Nephron progenitor cell (in vitro differentiated cells): ENCODE measurements around the gene PLEKHG7.

Experiments
- DNase-seq: peaks from one replicate; pipeline ENCODE4 v3.0.0; 2021
- H3K27ac Mint-ChIP-seq: 2 replicates; pipeline ENCODE4 v1.8.0; 2021; ENCODE audit warnings: mild to moderate bottlenecking, moderate library complexity, mixed read lengths
- H3K27me3 Mint-ChIP-seq: 2 replicates; pipeline ENCODE4 v1.8.0; 2021; ENCODE audit warnings: mild to moderate bottlenecking, low read depth, mixed read lengths; ENCODE audit not compliant: poor library complexity
- H3K36me3 Mint-ChIP-seq: 2 replicates; pipeline ENCODE4 v1.8.0; 2021; ENCODE audit warnings: low read depth, mixed read lengths
- H3K4me1 Mint-ChIP-seq: 2 replicates; pipeline ENCODE4 v1.8.0; 2021; ENCODE audit warnings: mixed read lengths
- H3K4me3 Mint-ChIP-seq: 2 replicates; pipeline ENCODE4 v1.8.0; 2021; ENCODE audit warnings: mild to moderate bottlenecking, moderate library complexity, mixed read lengths
- H3K9me3 Mint-ChIP-seq: 2 replicates; pipeline ENCODE4 v1.8.0; 2021; ENCODE audit warnings: mild to moderate bottlenecking, moderate library complexity, mixed read lengths
- TF ChIP-seq, protein P1 (sequence below): fragments of 200-600 bp; sonication (generic); IDR thresholded peaks from 2 replicates; pipeline ENCODE4 v1.5.0; 2021; ENCODE audit warnings: antibody characterized with exemption

PLEKHG7 gene

DNA sequence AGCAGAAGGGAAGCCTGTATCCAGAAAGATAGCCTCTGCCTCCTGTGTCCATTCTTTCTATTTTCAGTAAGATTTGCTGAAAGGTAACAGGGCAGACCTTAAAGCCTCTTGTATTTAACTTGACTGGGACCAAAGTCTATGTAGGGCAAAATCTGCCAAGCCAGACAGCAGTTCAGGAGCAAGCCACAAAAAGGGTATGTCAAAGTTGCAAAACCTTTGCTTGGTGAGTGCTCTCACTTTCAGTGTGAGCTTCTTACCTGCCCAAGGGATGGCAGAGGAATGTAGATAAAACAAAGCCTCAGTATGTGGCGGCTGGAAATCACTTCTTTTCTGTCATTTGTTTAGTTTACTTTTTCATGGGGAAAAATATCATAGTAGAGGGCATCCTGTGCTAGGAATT lies 63.1 kb downstream of the PLEKHG7 start:
- Mint-ChIP-seq H3K9me3 (no peaks in the 10 kb centered on the region), H3K4me3 (no peak overlapping the region), H3K27me3 (peaks cover 4% of the 10 kb centered on the region), H3K4me1 (peaks cover 20% of the 10 kb centered on the region), H3K27ac (no peak overlapping the region), H3K36me3 (no peaks in the 10 kb centered on the region)
- DNase-seq, result no peak
- TF ChIP-seq, protein P1, sequence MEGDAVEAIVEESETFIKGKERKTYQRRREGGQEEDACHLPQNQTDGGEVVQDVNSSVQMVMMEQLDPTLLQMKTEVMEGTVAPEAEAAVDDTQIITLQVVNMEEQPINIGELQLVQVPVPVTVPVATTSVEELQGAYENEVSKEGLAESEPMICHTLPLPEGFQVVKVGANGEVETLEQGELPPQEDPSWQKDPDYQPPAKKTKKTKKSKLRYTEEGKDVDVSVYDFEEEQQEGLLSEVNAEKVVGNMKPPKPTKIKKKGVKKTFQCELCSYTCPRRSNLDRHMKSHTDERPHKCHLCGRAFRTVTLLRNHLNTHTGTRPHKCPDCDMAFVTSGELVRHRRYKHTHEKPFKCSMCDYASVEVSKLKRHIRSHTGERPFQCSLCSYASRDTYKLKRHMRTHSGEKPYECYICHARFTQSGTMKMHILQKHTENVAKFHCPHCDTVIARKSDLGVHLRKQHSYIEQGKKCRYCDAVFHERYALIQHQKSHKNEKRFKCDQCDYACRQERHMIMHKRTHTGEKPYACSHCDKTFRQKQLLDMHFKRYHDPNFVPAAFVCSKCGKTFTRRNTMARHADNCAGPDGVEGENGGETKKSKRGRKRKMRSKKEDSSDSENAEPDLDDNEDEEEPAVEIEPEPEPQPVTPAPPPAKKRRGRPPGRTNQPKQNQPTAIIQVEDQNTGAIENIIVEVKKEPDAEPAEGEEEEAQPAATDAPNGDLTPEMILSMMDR, result no peak

DNA sequence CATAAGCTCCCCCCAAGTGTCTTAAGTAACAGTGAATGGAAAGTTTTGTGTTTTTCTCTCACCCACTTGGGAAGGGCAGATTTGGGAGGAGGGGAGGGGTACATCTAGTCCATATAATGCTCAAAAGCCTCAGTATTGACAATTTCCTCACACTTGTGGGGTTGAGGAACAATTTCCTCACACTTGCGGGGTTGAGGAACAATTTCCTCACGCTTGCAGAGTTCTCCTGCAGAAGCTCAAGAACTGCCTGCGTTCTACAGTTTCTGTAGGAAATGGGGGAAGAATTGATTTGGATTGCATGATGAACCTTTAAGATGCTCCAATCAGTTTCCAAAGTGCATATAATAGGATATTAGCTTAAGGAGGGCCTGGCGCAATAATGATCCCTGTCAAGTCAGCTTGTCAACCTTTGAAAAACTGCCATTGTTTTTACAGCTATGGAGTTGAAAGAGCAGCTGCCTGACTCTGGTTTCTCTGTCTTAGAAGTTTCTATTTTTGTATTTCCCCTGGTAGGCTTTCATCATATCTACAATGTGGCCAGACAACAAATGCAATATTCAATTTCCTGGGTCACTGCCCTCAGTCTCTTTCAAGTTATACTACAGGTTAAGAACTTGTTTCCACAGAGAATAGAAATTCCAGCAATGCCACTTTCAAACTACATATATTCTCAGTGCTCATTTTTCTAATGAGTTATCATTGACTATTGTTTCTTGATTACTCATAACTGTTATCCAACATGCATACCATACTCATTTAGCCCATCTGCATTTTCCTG lies 66.5 kb downstream of the PLEKHG7 start:
- Mint-ChIP-seq H3K9me3 (no peaks in the 10 kb centered on the region), H3K4me1 (peaks cover 14% of the 10 kb centered on the region), H3K27me3 (no peaks in the 10 kb centered on the region), H3K27ac (no peak overlapping the region), H3K36me3 (no peaks in the 10 kb centered on the region), H3K4me3 (no peak overlapping the region)
- DNase-seq, result no peak
- TF ChIP-seq, protein P1, result no peak

DNA sequence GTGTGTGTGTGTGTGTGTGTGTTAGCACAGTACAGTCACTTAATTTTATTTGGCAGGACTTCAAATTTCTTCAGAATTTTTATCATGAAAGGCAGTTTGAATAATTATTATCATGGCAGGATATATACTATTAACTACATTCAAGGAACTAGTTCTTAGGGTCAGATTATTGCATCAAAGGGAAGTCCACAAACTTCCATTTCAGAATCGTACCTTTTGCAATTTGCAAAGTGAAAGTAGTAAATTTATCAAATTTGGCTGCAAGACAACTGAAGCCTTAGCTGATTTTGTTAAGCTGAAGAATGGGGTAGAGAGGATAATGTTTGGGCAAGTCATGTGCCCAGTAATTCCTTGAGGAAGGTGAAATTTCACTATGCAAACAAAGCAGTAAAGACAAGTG lies 68.2 kb downstream of the PLEKHG7 start:
- no peak for DNase-seq
- TF ChIP-seq, protein P1, result no peak
- H3K27me3 Mint-ChIP-seq, result no peaks in the 10 kb centered on the region
- no peaks in the 10 kb centered on the region for H3K9me3 Mint-ChIP-seq
- peaks cover 10% of the 10 kb centered on the region for H3K4me1 Mint-ChIP-seq
- H3K4me3 Mint-ChIP-seq, result no peak overlapping the region
- H3K36me3 Mint-ChIP-seq, result no peaks in the 10 kb centered on the region
- H3K27ac Mint-ChIP-seq, result no peak overlapping the region

DNA sequence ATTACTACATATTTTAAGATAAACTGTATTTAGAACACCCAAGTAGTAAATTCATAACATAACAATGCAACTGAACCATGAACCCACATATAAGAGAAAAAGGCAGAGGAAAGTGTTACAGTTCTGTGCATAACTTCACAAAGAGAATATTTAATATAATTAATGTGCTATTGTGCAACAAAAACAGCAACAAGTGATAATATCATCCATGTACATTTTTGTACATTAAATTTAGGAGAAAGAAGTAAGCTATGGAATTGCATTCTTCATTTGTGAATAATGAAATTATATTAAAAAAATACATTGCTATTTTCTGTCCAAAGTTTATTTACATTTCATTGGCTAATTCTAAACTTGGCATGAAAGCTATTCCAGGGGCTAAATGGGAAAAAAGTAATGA lies 72.6 kb downstream of the PLEKHG7 start:
- Mint-ChIP-seq H3K9me3 (no peaks in the 10 kb centered on the region), H3K4me3 (no peak overlapping the region), H3K27me3 (no peaks in the 10 kb centered on the region), H3K4me1 (no peaks in the 10 kb centered on the region), H3K27ac (no peak overlapping the region), H3K36me3 (peaks cover 14% of the 10 kb centered on the region)
- DNase-seq, result no peak
- TF ChIP-seq, protein P1, result no peak

DNA sequence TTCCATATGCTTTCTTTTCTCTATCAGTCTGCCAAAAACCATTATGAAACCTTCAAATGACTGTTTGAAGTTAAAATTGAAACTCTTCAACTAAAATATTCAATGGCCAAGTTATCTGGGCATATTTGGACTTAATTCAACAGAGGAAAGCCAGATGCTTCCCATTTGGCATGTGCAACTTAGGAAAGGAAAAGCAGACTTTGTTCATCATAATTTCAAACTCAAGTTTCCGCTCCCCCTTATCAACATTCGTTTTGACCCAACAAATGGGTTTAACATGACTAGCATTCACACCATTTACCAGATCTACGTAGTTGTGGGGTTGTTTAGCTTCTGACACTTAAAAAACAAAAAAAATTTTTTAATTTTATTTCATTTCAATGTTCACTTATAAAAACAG lies 75.7 kb downstream of the PLEKHG7 start:
- no peaks in the 10 kb centered on the region for H3K9me3 Mint-ChIP-seq
- H3K4me1 Mint-ChIP-seq, result no peaks in the 10 kb centered on the region
- H3K36me3 Mint-ChIP-seq, result peaks cover 14% of the 10 kb centered on the region
- H3K27me3 Mint-ChIP-seq, result peaks cover 5% of the 10 kb centered on the region
- TF ChIP-seq, protein P1, result no peak
- H3K27ac Mint-ChIP-seq, result no peak overlapping the region
- H3K4me3 Mint-ChIP-seq, result no peak overlapping the region
- no peak for DNase-seq

DNA sequence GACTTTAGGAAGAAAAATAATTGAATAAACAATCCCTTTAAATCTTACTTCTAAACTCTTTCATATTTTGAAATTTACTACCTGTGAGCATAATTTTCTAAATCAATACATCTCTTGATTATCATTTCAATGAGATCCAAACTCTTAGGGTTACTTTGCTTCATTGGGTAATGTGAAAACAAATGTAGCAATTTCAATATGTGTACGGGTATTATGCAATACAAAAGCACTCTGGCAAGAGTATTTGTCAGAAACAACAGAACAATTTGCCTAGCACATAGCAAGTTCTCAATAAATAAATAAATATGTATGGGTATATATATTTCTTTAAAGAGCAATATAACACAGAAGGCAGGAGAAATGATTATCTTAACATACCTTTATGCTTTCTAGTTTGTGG lies 77.1 kb downstream of the PLEKHG7 start:
- no peak for DNase-seq
- H3K4me1 Mint-ChIP-seq, result peaks cover 2% of the 10 kb centered on the region
- no peaks in the 10 kb centered on the region for H3K9me3 Mint-ChIP-seq
- H3K27me3 Mint-ChIP-seq, result peaks cover 5% of the 10 kb centered on the region
- H3K27ac Mint-ChIP-seq, result no peak overlapping the region
- TF ChIP-seq, protein P1, result no peak
- no peak overlapping the region for H3K4me3 Mint-ChIP-seq
- peaks cover 14% of the 10 kb centered on the region for H3K36me3 Mint-ChIP-seq
